Activated B cell treated with CpG ODN at 0.5 μM for 24 hours (primary cell): ENCODE data around the gene ANKS1A. TPM values are rescaled to one million over a fixed set of nuclear protein-coding genes. Genes with fewer than 3 reads are reported as not detected.

Source experiments
- ATAC-seq: fragments of 200-7000 bp; cut with Tn5 transposase; one replicate; pipeline ENCODE4 v1.10.0; 2021; ENCODE audit warnings: low read depth, mild to moderate bottlenecking, moderate library complexity
- CTCF ChIA-PET: fragments of 350-600 bp; sonication (Branson Sonifier 250); formaldehyde crosslinking; loops from one replicate; lab custom pipeline; 2021; ENCODE audit warnings: antibody characterized with exemption; lab: Charles Lee
- POLR2A ChIA-PET: fragments of 350-600 bp; sonication (Branson Sonifier 250); formaldehyde crosslinking; loops from one replicate; lab custom pipeline; 2021; ENCODE audit warnings: antibody characterized with exemption; lab: Charles Lee
- DNase-seq: peaks from one replicate; pipeline ENCODE4 v3.0.0; 2022
- H3K27ac Mint-ChIP-seq: one replicate; pipeline ENCODE4 v1.8.0; 2020; ENCODE audit warnings: mixed read lengths
- H3K27me3 Mint-ChIP-seq: one replicate; pipeline ENCODE4 v1.8.0; 2021; ENCODE audit warnings: mixed read lengths
- H3K36me3 Mint-ChIP-seq: one replicate; pipeline ENCODE4 v1.8.0; 2021; ENCODE audit warnings: low read depth, mixed read lengths
- H3K4me1 Mint-ChIP-seq: one replicate; pipeline ENCODE4 v1.8.0; 2021; ENCODE audit warnings: mixed read lengths
- H3K4me3 Mint-ChIP-seq: one replicate; pipeline ENCODE4 v1.8.0; 2020; ENCODE audit warnings: mild to moderate bottlenecking, mixed read lengths
- H3K9me3 Mint-ChIP-seq: one replicate; pipeline ENCODE4 v1.8.0; 2020; ENCODE audit warnings: mixed read lengths
- intact Hi-C: fragments of 100-400 bp; cut with micrococcal nuclease; formaldehyde crosslinking; loops from one replicate; pipeline ENCODE4 v1.15.1; 2024
- total RNA-seq: library from RNA; stranded (reverse); gene quantifications from 2 replicates; pipeline ENCODE4 v1.2.3, GENCODE V29; 2022
- TF ChIP-seq, protein P1 (sequence below): fragments of 200-600 bp; IDR thresholded peaks from one replicate; pipeline ENCODE4 v1.8.0; 2022; ENCODE audit warnings: antibody characterized with exemption, mild to moderate bottlenecking

The ANKS1A gene
- total RNA-seq, 1 donor from 2014 or later: 12.6 TPM

GRCh38 chr6:34961574-34961973 is 72.5 kb downstream of the ANKS1A start:
- DNase-seq: no peak
- ATAC-seq: no peak
- Mint-ChIP-seq H3K36me3 (no peaks in the 10 kb centered on the region), H3K27me3 (no peaks in the 10 kb centered on the region), H3K4me3 (no peak overlapping the region), H3K27ac (no peak overlapping the region), H3K9me3 (no peaks in the 10 kb centered on the region), H3K4me1 (peaks cover 14% of the 10 kb centered on the region)
- TF ChIP-seq, protein P1, sequence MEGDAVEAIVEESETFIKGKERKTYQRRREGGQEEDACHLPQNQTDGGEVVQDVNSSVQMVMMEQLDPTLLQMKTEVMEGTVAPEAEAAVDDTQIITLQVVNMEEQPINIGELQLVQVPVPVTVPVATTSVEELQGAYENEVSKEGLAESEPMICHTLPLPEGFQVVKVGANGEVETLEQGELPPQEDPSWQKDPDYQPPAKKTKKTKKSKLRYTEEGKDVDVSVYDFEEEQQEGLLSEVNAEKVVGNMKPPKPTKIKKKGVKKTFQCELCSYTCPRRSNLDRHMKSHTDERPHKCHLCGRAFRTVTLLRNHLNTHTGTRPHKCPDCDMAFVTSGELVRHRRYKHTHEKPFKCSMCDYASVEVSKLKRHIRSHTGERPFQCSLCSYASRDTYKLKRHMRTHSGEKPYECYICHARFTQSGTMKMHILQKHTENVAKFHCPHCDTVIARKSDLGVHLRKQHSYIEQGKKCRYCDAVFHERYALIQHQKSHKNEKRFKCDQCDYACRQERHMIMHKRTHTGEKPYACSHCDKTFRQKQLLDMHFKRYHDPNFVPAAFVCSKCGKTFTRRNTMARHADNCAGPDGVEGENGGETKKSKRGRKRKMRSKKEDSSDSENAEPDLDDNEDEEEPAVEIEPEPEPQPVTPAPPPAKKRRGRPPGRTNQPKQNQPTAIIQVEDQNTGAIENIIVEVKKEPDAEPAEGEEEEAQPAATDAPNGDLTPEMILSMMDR: no peak
- CTCF ChIA-PET: interaction anchor here (1.3 to 1.8 kb wide), 2 partner anchors 10 to 73 kb away, joined by 3 to 5 read pairs; partner anchors contain the start of gene TAF11
- POLR2A ChIA-PET: no interaction called here
- intact Hi-C loops: no loop called here

- Mint-ChIP-seq H3K9me3 (no peaks in the 10 kb centered on the region), H3K4me1 (peaks cover 10% of the 10 kb centered on the region), H3K36me3 (peaks cover 8% of the 10 kb centered on the region), H3K27me3 (no peaks in the 10 kb centered on the region), H3K27ac (no peak overlapping the region), H3K4me3 (no peak overlapping the region)
- POLR2A ChIA-PET: no interaction called here
- DNase-seq (no peak), ATAC-seq (no peak)
- CTCF ChIA-PET: no interaction called here
- TF ChIP-seq, protein P1: no peak
- intact Hi-C loops: no loop called here
These were observed 75.5 kb downstream of the ANKS1A start for GRCh38 chr6:34964564-34964963.

DNA sequence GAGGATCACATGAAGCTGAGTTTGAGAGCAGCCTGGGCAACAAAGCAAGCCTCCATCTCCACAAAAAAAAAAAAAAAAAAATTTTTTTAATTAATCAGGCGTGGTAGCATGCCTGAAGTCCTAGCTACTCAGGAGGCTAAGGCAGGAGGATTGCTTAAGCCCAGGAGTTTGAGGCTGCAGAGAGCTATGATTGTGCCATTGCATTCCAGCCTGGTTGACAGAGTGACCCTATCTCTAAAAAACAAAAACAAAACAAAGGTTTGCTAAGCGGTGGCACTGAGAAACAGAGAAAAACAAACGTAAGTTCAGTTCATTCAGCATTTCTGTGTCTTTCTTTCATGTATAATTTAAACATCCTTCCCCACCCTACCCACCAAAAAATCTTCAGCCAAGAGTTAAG is 78.4 kb downstream of the ANKS1A start:
- Mint-ChIP-seq H3K36me3 (peaks cover 36% of the 10 kb centered on the region), H3K4me1 (no peaks in the 10 kb centered on the region), H3K27me3 (no peaks in the 10 kb centered on the region), H3K9me3 (no peaks in the 10 kb centered on the region), H3K27ac (no peak overlapping the region), H3K4me3 (no peak overlapping the region)
- CTCF ChIA-PET: no interaction called here
- DNase-seq (no peak), ATAC-seq (no peak)
- POLR2A ChIA-PET: no interaction called here
- intact Hi-C loops: no loop called here
- TF ChIP-seq, protein P1: no peak

GRCh38 chr6:34969662-34970265 is 80.7 kb downstream of the ANKS1A start:
- TF ChIP-seq, protein P1: no peak
- no peaks in the 10 kb centered on the region for H3K4me1 Mint-ChIP-seq
- H3K27ac Mint-ChIP-seq: no peak overlapping the region
- H3K36me3 Mint-ChIP-seq: peaks cover 39% of the 10 kb centered on the region
- H3K4me3 Mint-ChIP-seq: no peak overlapping the region
- no peaks in the 10 kb centered on the region for H3K27me3 Mint-ChIP-seq
- DNase-seq: no peak
- CTCF ChIA-PET: interaction anchor here (0.6 kb wide), 1 partner anchor 163 kb away, joined by 3 read pairs; no protein-coding TSS in a partner anchor
- POLR2A ChIA-PET: no interaction called here
- ATAC-seq: no peak
- intact Hi-C loops: no loop called here
- H3K9me3 Mint-ChIP-seq: no peaks in the 10 kb centered on the region

DNA sequence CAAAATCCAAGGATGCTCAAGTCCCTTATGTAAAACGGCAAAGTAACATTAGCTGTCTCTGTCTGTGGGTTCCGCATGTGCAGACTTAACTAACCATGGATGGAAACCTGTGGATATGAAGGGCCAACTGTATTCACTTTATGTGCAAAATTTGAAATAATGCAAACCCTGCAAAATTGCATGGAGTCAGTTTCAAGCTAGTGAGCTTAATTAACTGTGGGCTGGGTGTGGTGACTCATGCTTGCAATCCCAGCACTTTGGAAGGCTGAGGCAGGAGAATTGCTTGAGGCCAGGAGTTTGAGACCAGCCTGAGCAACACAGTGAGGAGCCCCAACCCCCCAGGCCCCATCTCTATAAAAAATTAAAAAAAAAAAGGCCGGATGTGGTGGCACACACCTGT is 81.4 kb downstream of the ANKS1A start:
- no peaks in the 10 kb centered on the region for H3K27me3 Mint-ChIP-seq
- H3K27ac Mint-ChIP-seq: no peak overlapping the region
- DNase-seq (no peak), ATAC-seq (no peak)
- H3K4me3 Mint-ChIP-seq: no peak overlapping the region
- TF ChIP-seq, protein P1: no peak
- no peaks in the 10 kb centered on the region for H3K4me1 Mint-ChIP-seq
- POLR2A ChIA-PET: no interaction called here
- CTCF ChIA-PET: no interaction called here
- H3K9me3 Mint-ChIP-seq: no peaks in the 10 kb centered on the region
- H3K36me3 Mint-ChIP-seq: peaks cover 39% of the 10 kb centered on the region
- intact Hi-C loops: no loop called here
